ENCODE results near the gene FMO2.

- no peak for TF ChIP-seq CTCF (optimal IDR thresholded peaks at IDR 0.05 in 1 of 3, IDR thresholded peaks at IDR 0.05 in 1 of 3, conservative IDR thresholded peaks at IDR 0.05 in 1 of 3; ENCODE audit: extremely low read depth in 1 of 3, insufficient read depth in 2 of 3, low read length in 3 of 3)
- no peak for TF ChIP-seq EZH2 (IDR thresholded peaks at IDR 0.05; ENCODE audit: low read length)
These were observed 17.3 kb upstream of the FMO2 start for GRCh38 chr1:171167785-171168184.
